Loucy (cell line): Measurements from ENCODE around the gene SMIM15.

Experiments used
- EZH2phosphoT487 ChIP-seq: fragments of 200-600 bp; IDR thresholded peaks from 2 replicates; pipeline ENCODE4 v1.6.1; 2018; ENCODE audit warnings: antibody characterized with exemption, mild to moderate bottlenecking, moderate library complexity, borderline replicate concordance
- TF ChIP-seq, protein P1 (sequence below): fragments of 200-600 bp; sonication (generic); conservative IDR thresholded peaks from 2 replicates; pipeline ENCODE4 v1.5.1; 2014; ENCODE audit warnings: mild to moderate bottlenecking, antibody characterized with exemption, low read length

GRCh38 chr5:61142391-61142790 lies 19.9 kb downstream of the SMIM15 start:
- TF ChIP-seq, protein P1, sequence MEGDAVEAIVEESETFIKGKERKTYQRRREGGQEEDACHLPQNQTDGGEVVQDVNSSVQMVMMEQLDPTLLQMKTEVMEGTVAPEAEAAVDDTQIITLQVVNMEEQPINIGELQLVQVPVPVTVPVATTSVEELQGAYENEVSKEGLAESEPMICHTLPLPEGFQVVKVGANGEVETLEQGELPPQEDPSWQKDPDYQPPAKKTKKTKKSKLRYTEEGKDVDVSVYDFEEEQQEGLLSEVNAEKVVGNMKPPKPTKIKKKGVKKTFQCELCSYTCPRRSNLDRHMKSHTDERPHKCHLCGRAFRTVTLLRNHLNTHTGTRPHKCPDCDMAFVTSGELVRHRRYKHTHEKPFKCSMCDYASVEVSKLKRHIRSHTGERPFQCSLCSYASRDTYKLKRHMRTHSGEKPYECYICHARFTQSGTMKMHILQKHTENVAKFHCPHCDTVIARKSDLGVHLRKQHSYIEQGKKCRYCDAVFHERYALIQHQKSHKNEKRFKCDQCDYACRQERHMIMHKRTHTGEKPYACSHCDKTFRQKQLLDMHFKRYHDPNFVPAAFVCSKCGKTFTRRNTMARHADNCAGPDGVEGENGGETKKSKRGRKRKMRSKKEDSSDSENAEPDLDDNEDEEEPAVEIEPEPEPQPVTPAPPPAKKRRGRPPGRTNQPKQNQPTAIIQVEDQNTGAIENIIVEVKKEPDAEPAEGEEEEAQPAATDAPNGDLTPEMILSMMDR: no peak
- no peak for TF ChIP-seq EZH2phosphoT487
